GM12872 (cell line): ENCODE measurements around the gene LAMA4.

Experiments
- TF ChIP-seq, protein P1 (sequence below): IDR thresholded peaks from 3 replicates; pipeline ENCODE4 v1.5.1; 2011; ENCODE audit warnings: low read depth, mild to moderate bottlenecking, low read length, moderate library complexity; ENCODE audit not compliant: insufficient read depth

The LAMA4 gene

DNA sequence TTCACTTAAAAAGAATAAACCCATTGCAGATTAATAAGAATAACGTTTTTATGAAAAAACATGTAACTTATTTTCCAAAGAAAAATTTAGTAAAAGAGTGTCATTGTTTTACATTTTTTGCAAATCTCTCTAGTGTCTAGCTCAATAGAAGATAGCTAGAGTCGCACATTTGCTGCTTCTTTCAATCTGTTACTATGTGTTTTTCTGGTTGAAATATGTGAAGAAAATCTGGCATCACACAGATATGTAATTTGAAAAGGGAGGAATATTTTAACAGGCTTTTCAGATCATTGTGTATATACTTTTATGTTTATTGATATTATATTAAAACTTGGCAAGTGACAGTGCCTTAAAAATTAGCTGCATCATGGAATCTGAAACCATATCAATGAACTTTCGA lies 191.4 kb downstream of the LAMA4 start:
- TF ChIP-seq, protein P1, sequence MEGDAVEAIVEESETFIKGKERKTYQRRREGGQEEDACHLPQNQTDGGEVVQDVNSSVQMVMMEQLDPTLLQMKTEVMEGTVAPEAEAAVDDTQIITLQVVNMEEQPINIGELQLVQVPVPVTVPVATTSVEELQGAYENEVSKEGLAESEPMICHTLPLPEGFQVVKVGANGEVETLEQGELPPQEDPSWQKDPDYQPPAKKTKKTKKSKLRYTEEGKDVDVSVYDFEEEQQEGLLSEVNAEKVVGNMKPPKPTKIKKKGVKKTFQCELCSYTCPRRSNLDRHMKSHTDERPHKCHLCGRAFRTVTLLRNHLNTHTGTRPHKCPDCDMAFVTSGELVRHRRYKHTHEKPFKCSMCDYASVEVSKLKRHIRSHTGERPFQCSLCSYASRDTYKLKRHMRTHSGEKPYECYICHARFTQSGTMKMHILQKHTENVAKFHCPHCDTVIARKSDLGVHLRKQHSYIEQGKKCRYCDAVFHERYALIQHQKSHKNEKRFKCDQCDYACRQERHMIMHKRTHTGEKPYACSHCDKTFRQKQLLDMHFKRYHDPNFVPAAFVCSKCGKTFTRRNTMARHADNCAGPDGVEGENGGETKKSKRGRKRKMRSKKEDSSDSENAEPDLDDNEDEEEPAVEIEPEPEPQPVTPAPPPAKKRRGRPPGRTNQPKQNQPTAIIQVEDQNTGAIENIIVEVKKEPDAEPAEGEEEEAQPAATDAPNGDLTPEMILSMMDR = no peak

DNA sequence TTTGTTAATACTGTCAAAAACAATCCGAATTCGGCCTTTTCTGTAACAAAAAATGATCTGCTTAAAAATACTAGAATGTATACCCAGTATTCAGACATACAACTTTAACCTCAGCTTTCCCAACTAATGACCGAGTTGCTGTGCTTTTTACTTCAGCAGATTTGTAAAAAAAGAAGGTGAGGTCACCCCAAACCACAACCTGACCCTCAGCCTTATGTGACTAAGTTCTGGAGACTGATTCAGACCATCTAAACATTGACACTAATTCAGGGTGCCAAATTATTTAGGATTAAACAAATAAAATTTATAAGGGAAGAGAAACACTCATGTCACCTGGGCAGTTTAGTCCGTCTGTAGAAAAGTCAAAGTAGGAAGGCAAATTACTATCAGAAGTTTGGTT lies 192.8 kb downstream of the LAMA4 start:
- TF ChIP-seq, protein P1 = no peak
